Transverse colon (tissue), 4 donors: Measurements from ENCODE around the gene RAMP3.

Source experiments
- EP300 ChIP-seq: sonication (generic); formaldehyde crosslinking; IDR thresholded peaks from one replicate; pipeline ENCODE4 v1.6.1; 2017; ENCODE audit warnings: antibody characterized with exemption, low read depth
- POLR2A ChIP-seq: fragments of 450-650 bp; IDR thresholded peaks from one replicate; pipeline ENCODE4 v1.6.1; 2016; ENCODE audit warnings: antibody characterized with exemption, mild to moderate bottlenecking, moderate library complexity
- POLR2AphosphoS5 ChIP-seq, 3 donors: sonication (generic); formaldehyde crosslinking; IDR thresholded peaks; one replicate each; pipeline ENCODE4 v1.6.1; 2016; ENCODE audit warnings: antibody characterized with exemption in 3 of 3
- TF ChIP-seq, protein P1 (sequence below), 5 experiments: fragments of 200-600 bp in 3 of 5; fragments of 450-650 bp in 2 of 5; sonication (generic) in 3 of 5; IDR thresholded peaks; 1 replicate in 2 of 5; 2 replicates in 3 of 5; pipeline ENCODE4 v1.5.1; 2016 to 2017; ENCODE audit warnings: antibody characterized with exemption in 5 of 5, inconsistent platforms in 3 of 5, mild to moderate bottlenecking in 2 of 5, moderate library complexity in 1 of 5

DNA sequence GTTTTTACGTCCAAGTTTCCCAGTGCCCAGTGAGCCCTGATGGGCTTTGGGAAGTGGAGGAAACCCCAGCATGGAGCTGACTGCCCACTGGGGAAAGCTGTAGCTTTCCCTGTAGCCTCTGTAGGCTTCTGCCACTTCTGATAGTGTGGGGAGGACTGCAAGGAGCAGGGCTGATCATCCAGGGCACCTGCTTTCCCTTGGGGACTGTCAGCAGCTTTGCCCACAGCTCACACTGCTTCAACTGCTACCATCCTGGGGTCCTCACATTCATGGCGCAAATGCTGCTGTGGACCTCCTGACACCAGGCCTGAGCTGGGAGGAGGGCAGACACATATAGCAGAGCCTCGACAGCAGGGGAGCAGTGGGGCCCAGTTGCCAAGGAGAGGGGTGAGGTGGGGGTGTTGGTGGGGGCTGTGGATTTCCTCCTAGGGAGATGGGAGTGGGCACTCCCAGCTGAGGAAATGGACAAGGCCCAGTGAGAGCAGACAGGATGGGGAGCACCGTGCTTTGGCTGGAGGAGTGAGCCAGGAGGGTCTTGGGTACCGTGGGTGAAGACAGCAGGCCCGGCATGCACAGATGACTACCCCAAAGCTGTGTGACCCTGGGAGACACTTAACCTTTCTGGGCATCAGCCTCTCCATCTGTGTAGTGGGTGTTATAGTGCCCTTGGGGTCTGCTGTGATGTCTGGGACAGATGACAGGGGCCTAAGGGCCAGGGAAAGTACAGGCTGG, 16.2 kb downstream of the RAMP3 start:
- TF ChIP-seq, protein P1, sequence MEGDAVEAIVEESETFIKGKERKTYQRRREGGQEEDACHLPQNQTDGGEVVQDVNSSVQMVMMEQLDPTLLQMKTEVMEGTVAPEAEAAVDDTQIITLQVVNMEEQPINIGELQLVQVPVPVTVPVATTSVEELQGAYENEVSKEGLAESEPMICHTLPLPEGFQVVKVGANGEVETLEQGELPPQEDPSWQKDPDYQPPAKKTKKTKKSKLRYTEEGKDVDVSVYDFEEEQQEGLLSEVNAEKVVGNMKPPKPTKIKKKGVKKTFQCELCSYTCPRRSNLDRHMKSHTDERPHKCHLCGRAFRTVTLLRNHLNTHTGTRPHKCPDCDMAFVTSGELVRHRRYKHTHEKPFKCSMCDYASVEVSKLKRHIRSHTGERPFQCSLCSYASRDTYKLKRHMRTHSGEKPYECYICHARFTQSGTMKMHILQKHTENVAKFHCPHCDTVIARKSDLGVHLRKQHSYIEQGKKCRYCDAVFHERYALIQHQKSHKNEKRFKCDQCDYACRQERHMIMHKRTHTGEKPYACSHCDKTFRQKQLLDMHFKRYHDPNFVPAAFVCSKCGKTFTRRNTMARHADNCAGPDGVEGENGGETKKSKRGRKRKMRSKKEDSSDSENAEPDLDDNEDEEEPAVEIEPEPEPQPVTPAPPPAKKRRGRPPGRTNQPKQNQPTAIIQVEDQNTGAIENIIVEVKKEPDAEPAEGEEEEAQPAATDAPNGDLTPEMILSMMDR (IDR thresholded peaks at IDR 0.05): no peak
- TF ChIP-seq POLR2A (no peak), EP300 (no peak), POLR2AphosphoS5 (IDR thresholded peaks at IDR 0.05) (no peak)
